A673 (cell line): Measurements from ENCODE around the gene PHC2.

Source experiments
- EZH2 ChIP-seq: fragments of 200-600 bp; sonication (generic); IDR thresholded peaks from 2 replicates; pipeline ENCODE4 v1.6.1; 2017; ENCODE audit warnings: borderline replicate concordance, low read depth, mild to moderate bottlenecking, mixed read lengths, antibody characterized with exemption, low read length; ENCODE audit not compliant: poor library complexity, severe bottlenecking
- TF ChIP-seq, protein P1 (sequence below): fragments of 300-800, 200-600 bp; sonication (generic); conservative IDR thresholded peaks from 2 replicates; pipeline ENCODE4 v1.5.1; 2017; ENCODE audit warnings: low read depth, mild to moderate bottlenecking, antibody characterized with exemption, low read length, moderate library complexity, mixed read lengths

DNA sequence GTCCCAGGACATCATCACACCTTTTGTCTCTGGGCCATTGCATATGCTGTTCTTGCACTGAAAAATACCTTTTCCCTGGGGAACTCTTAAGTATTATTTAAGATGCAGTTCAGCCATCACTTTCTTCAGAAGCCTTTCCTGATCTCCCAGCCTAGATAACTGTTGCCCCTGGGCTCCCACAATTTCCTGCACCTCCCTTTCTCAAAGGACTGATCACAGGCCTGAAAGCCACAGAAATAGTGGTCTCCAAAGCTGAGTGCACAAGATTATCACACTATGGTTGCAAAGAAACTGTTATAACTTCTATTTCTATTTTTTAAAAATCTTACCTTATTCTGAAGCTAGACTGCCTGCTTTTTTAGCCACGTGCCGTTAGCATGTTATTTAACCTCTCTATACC, 38.8 kb upstream of the PHC2 start:
- TF ChIP-seq, protein P1, sequence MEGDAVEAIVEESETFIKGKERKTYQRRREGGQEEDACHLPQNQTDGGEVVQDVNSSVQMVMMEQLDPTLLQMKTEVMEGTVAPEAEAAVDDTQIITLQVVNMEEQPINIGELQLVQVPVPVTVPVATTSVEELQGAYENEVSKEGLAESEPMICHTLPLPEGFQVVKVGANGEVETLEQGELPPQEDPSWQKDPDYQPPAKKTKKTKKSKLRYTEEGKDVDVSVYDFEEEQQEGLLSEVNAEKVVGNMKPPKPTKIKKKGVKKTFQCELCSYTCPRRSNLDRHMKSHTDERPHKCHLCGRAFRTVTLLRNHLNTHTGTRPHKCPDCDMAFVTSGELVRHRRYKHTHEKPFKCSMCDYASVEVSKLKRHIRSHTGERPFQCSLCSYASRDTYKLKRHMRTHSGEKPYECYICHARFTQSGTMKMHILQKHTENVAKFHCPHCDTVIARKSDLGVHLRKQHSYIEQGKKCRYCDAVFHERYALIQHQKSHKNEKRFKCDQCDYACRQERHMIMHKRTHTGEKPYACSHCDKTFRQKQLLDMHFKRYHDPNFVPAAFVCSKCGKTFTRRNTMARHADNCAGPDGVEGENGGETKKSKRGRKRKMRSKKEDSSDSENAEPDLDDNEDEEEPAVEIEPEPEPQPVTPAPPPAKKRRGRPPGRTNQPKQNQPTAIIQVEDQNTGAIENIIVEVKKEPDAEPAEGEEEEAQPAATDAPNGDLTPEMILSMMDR, result no peak
- TF ChIP-seq EZH2, result no peak
